Neuronal stem cell (in vitro differentiated cells): ENCODE data around the gene CTDSP2.
A peak's percentile ranks its signal among the peaks of the same experiment; 100 is the strongest.

Source experiments
- DNase-seq: peaks from one replicate; pipeline ENCODE4 v3.0.0-alpha.2; 2013; ENCODE audit warnings: low spot score
- H2AFZ ChIP-seq: one replicate; pipeline ENCODE4 v1.6.1; 2013; ENCODE audit warnings: mild to moderate bottlenecking, low read length, inconsistent platforms
- H2AK5ac ChIP-seq: 2 replicates; pipeline ENCODE4 v1.6.1; 2013; ENCODE audit warnings: low read depth, mild to moderate bottlenecking, inconsistent platforms, low read length, moderate library complexity, mixed read lengths
- H2BK120ac ChIP-seq: 2 replicates; pipeline ENCODE4 v1.6.1; 2013; ENCODE audit warnings: low read depth, mild to moderate bottlenecking, inconsistent platforms, low read length, moderate library complexity, mixed read lengths
- H2BK12ac ChIP-seq: one replicate; pipeline ENCODE4 v1.6.1; 2013; ENCODE audit warnings: low read length, inconsistent platforms
- H2BK15ac ChIP-seq: 2 replicates; pipeline ENCODE4 v1.6.1; 2013; ENCODE audit warnings: mild to moderate bottlenecking, low read length, inconsistent platforms, mixed read lengths
- H2BK5ac ChIP-seq: one replicate; pipeline ENCODE4 v1.6.1; 2013; ENCODE audit warnings: inconsistent platforms, mild to moderate bottlenecking, low read length, moderate library complexity
- H3K14ac ChIP-seq: one replicate; pipeline ENCODE4 v1.6.1; 2013; ENCODE audit warnings: low read length, inconsistent platforms
- H3K18ac ChIP-seq: 2 replicates; pipeline ENCODE4 v1.6.1; 2013; ENCODE audit warnings: low read length, inconsistent platforms
- H3K23ac ChIP-seq: 2 replicates; pipeline ENCODE4 v1.6.1; 2013; ENCODE audit warnings: low read depth, mild to moderate bottlenecking, mixed read lengths, low read length, inconsistent platforms; ENCODE audit not compliant: poor library complexity
- H3K27ac ChIP-seq: replicated peaks from 3 replicates; pipeline ENCODE4 v1.5.1; 2013; ENCODE audit warnings: low read length, inconsistent platforms
- H3K27me3 ChIP-seq, 3 experiments: 2 replicates each; pipeline ENCODE4 v1.6.1; 2013; ENCODE audit warnings: low read length in 3 of 3, mild to moderate bottlenecking in 2 of 3, inconsistent platforms in 1 of 3, low read depth in 1 of 3, mixed read lengths in 1 of 3, moderate library complexity in 1 of 3; ENCODE audit not compliant: control insufficient read depth in 3 of 3, insufficient read depth in 3 of 3
- H3K36me3 ChIP-seq, 2 donors: replicated peaks in 1 of 2; 2 replicates each; pipeline ENCODE4 v1.6.1; 2013; ENCODE audit warnings: low read length in 2 of 2; ENCODE audit not compliant: control insufficient read depth in 2 of 2, insufficient read depth in 2 of 2
- H3K4ac ChIP-seq: 2 replicates; pipeline ENCODE4 v1.6.1; 2013; ENCODE audit warnings: inconsistent platforms, mild to moderate bottlenecking, low read length, moderate library complexity
- H3K4me1 ChIP-seq, 2 donors: 1 replicate in 1 of 2; 2 replicates in 1 of 2; pipeline ENCODE4 v1.6.1; 2013; ENCODE audit warnings: low read length in 2 of 2, low read depth in 1 of 2; ENCODE audit not compliant: control insufficient read depth in 2 of 2, insufficient read depth in 1 of 2
- H3K4me2 ChIP-seq: one replicate; pipeline ENCODE4 v1.6.1; 2013; ENCODE audit warnings: mild to moderate bottlenecking, low read length, inconsistent platforms; ENCODE audit not compliant: insufficient read depth, poor library complexity, severe bottlenecking
- H3K4me3 ChIP-seq, 2 donors: 2 replicates each; pipeline ENCODE4 v1.5.1; 2013; ENCODE audit warnings: low read length in 2 of 2, mild to moderate bottlenecking in 2 of 2, inconsistent platforms in 1 of 2, moderate library complexity in 1 of 2
- H3K79me1 ChIP-seq: one replicate; pipeline ENCODE4 v1.6.1; 2013; ENCODE audit warnings: low read depth, mild to moderate bottlenecking, inconsistent platforms, low read length, moderate library complexity
- H3K9ac ChIP-seq: one replicate; pipeline ENCODE4 v1.6.1; 2013; ENCODE audit warnings: mild to moderate bottlenecking, low read depth, low read length, inconsistent platforms; ENCODE audit not compliant: poor library complexity
- H3K9me3 ChIP-seq, 2 donors: replicated peaks in 1 of 2; 2 replicates each; pipeline versions ENCODE3 to v1.6.1; 2013; ENCODE audit warnings: low read length in 2 of 2, mild to moderate bottlenecking in 2 of 2, inconsistent platforms in 1 of 2, low read depth in 1 of 2, mixed read lengths in 1 of 2, moderate library complexity in 1 of 2; ENCODE audit not compliant: control insufficient read depth in 2 of 2, insufficient read depth in 1 of 2
- H4K8ac ChIP-seq: one replicate; pipeline ENCODE4 v1.6.1; 2013; ENCODE audit warnings: low read depth, mild to moderate bottlenecking, inconsistent platforms, low read length, moderate library complexity
- H4K91ac ChIP-seq: one replicate; pipeline ENCODE4 v1.6.1; 2013; ENCODE audit warnings: low read length, low read depth, mild to moderate bottlenecking, inconsistent platforms; ENCODE audit not compliant: poor library complexity
- WGBS, 2 donors: extraction: QIAGEN DNeasy Blood & Tissue Kit; methylation state at CpG; one replicate each; pipeline ENCODE4 v1.1.7; 2013; ENCODE audit warnings: missing lambda C conversion rate in 2 of 2, mixed read lengths in 1 of 2; ENCODE audit not compliant: insufficient read length in 2 of 2, insufficient replicate concordance in 1 of 2; ENCODE audit errors: extremely low coverage in 2 of 2; 5-methylcytosine and 5-hydroxymethylcytosine counted together

CTDSP2 gene

GRCh38 chr12:57885207-57885606, 38.7 kb upstream of the CTDSP2 start:
- Histone ChIP-seq H3K4ac (no peak overlapping the region), H2BK120ac (no peak overlapping the region), H2BK5ac (no peak overlapping the region), H3K4me1 (peaks cover 11 to 18% of the 10 kb centered on the region in 2 donors), H4K8ac (no peak overlapping the region), H3K9ac (no peak overlapping the region), H3K27ac (no peak overlapping the region), H2BK12ac (no peak overlapping the region), H3K4me2 (no peak overlapping the region), H2AFZ (no peak overlapping the region), H3K14ac (no peak overlapping the region), H3K36me3 (no peaks in the 10 kb centered on the region), H3K23ac (no peak overlapping the region), H2BK15ac (no peak overlapping the region), H3K4me3 (no peak overlapping the region), H3K18ac (no peak overlapping the region), H3K79me1 (no peaks in the 10 kb centered on the region), H4K91ac (no peak overlapping the region), H3K9me3 (peaks cover 0 to 4% of the 10 kb centered on the region in 2 donors), H2AK5ac (no peak overlapping the region), H3K27me3 (no peaks in the 10 kb centered on the region)
- DNase-seq = no peak
- no CpG with 5 or more reads among the region's 6 CpGs for WGBS, 2 donors

GRCh38 chr12:57883700-57884099, 37.2 kb upstream of the CTDSP2 start:
- Histone ChIP-seq H3K36me3 (no peaks in the 10 kb centered on the region), H3K4me1 (peaks cover 9% of the 10 kb centered on the region in 2 donors), H3K4me2 (no peak overlapping the region), H3K9ac (no peak overlapping the region), H3K4me3 (no peak overlapping the region), H3K14ac (no peak overlapping the region), H2BK5ac (no peak overlapping the region), H3K27me3 (no peaks in the 10 kb centered on the region), H2BK12ac (no peak overlapping the region), H2BK15ac (no peak overlapping the region), H3K9me3 (peaks cover 0 to 4% of the 10 kb centered on the region in 2 donors), H2BK120ac (no peak overlapping the region), H4K8ac (no peak overlapping the region), H4K91ac (no peak overlapping the region), H3K23ac (no peak overlapping the region), H3K79me1 (no peaks in the 10 kb centered on the region), H2AK5ac (no peak overlapping the region), H3K4ac (no peak overlapping the region), H3K27ac (no peak overlapping the region), H2AFZ (no peak overlapping the region), H3K18ac (no peak overlapping the region)
- no peak for DNase-seq

GRCh38 chr12:57883057-57883456, 36.5 kb upstream of the CTDSP2 start:
- Histone ChIP-seq H3K9ac (no peak overlapping the region), H3K27me3 (no peaks in the 10 kb centered on the region), H2BK5ac (no peak overlapping the region), H3K79me1 (no peaks in the 10 kb centered on the region), H2BK120ac (no peak overlapping the region), H2AFZ (peak overlapping the region; percentile 42), H3K4ac (no peak overlapping the region), H3K9me3 (peaks cover 0 to 4% of the 10 kb centered on the region in 2 donors), H2BK15ac (no peak overlapping the region), H3K4me2 (no peak overlapping the region), H3K18ac (no peak overlapping the region), H3K27ac (no peak overlapping the region), H3K4me1 (peaks cover 3 to 4% of the 10 kb centered on the region in 2 donors), H3K4me3 (no peak overlapping the region), H2BK12ac (no peak overlapping the region), H2AK5ac (no peak overlapping the region), H4K91ac (no peak overlapping the region), H4K8ac (no peak overlapping the region), H3K36me3 (no peaks in the 10 kb centered on the region), H3K14ac (no peak overlapping the region), H3K23ac (no peak overlapping the region)
- no CpG with 5 or more reads among the region's 1 CpG for WGBS, 2 donors
- no peak for DNase-seq

- no peak overlapping the region for H2AK5ac ChIP-seq
- no peak overlapping the region for H3K14ac ChIP-seq
- no peak overlapping the region for H4K8ac ChIP-seq
- no peak overlapping the region for H3K9ac ChIP-seq
- no peak overlapping the region for H2BK12ac ChIP-seq
- H3K4ac ChIP-seq = no peak overlapping the region
- no peaks in the 10 kb centered on the region for H3K4me1 ChIP-seq
- no peak overlapping the region for H2BK120ac ChIP-seq
- H3K18ac ChIP-seq = no peak overlapping the region
- H2BK5ac ChIP-seq = no peak overlapping the region
- no peak overlapping the region for H3K23ac ChIP-seq
- H3K4me3 ChIP-seq = no peak overlapping the region
- no peak overlapping the region for H4K91ac ChIP-seq
- no peaks in the 10 kb centered on the region for H3K27me3 ChIP-seq
- peak overlapping the region; percentile 42 for H2AFZ ChIP-seq
- H3K27ac ChIP-seq = no peak overlapping the region
- DNase-seq = no peak
- H3K36me3 ChIP-seq = no peaks in the 10 kb centered on the region
- H3K4me2 ChIP-seq = no peak overlapping the region
- no peaks in the 10 kb centered on the region for H3K79me1 ChIP-seq
- no peak overlapping the region for H2BK15ac ChIP-seq
- peaks cover 0 to 4% of the 10 kb centered on the region in 2 donors for H3K9me3 ChIP-seq
Observed at GRCh38 chr12:57882575-57882974, 36.0 kb upstream of the CTDSP2 start.
